COLO829 (cell line): ENCODE measurements around the gene SBF2.
"Not testable (repeated sequence)": the region's sequence is repeated elsewhere in the genome, so short reads cannot be mapped to it uniquely, and the experiment has no call there.

Experiments used
- DNase-seq: peaks from one replicate; pipeline ENCODE4 v3.0.0; 2012; ENCODE audit warnings: low spot score

SBF2 gene

DNA sequence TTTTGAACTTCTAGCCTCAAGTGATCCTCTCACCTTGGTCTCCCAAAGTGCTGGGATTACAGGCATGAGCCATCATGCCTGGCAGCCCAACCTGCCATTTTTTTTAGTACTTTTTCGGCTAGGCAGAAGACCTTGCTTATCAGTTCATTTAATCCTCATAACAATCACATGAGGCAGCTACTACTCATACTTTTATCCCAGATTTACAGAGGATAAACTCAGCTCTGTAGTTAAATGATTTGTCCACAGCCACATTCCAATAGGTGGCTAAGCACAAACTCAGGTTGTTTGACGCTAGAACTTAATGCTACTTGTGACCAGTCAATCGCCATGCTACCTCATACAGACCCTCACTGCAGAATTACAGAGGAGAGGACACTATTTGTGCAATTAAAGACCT lies 28.1 kb downstream of the SBF2 start:
- no peak for DNase-seq

DNA sequence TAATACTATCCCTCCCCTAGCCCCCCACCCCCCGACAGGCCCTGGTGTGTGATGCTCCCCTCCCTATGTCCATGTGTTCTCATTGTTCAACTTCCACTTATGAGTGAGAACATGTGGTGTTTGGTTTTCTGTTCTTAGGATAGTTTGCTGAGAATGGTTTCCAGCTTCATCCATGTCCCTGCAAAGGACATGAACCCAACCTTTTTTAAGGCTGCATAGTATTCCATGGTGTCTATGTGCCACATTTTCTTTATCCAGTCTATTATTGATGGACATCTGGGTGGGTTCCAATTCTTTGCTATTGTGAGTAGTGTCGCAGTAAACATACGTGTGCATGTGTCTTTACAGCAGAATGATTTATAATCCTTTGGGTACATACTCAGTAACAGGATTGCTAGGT lies 29.3 kb downstream of the SBF2 start:
- not testable (repeated sequence) for DNase-seq

GRCh38 chr11:10263929-10264328 lies 30.1 kb downstream of the SBF2 start:
- DNase-seq = no peak

DNA sequence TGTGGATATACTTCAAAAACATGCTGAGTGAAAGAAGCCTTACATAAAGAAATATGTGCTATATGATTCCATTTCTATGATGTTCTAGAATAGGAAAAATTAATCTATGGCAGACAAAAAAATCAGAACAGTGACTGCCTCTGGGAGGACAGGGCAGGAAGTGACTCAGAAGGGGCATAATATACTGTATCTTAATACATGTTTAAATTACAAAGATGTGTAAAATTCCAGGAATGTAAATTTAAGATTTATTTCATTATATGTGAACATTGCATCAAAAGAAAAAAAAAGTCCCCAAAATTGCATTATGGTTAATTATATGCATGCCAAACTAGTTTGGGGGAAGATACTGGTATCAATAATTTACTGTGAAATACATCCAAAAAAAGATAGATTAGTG lies 32.2 kb downstream of the SBF2 start:
- peak; percentile 5 for DNase-seq

DNA sequence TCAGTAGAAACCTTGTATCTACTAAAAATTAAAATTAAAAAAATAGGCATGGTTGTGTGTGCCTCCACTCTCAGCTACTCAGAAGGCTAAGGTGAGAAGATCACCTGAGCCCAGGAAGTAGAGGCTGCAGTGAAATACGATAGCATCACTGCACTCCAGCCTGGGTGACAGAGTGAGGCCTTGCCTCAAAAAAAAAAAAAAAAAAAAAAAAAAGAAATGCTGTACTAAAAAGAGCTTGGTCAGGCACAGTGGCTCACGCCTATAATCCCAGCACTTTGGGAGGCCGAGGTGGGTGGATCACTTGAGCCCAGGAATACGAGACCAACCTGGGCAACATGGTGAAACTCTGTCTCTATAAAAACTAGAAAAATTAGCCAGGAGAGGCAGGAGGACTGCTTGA lies 36.5 kb downstream of the SBF2 start:
- no peak for DNase-seq

DNA sequence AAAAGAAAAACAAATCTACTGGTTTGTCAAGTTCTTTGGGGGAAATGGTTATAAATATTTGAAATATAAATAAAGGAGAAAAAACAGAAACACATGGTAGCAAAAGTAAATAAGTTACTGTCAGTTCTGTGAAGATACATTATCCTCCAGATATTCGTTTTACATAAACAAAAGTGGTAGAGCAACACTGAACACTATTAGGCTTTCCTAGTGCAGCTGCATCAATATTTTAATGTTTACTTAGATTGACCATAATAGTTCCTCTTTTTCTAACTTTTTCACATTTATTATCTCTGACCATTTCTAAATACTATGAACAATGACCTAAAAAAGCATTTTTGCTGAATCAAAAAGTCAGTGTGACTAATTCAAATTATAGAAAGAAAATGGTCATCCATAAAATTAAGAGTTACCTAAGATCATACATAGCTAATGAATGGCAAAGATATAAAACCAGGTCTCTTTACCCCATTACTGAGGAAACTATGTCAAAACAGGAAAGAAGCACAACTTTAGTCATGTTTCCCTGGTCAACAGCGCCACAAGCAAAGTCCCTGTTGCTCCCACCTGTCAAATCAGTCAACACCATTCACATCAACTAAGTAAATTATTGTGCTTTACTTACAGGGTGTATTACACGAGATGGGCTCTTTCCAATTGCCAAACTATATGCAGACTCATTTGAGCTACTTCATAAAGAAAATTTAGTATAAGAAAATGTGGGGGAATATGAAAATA lies 38.5 kb downstream of the SBF2 start:
- no peak for DNase-seq

- DNase-seq = not testable (repeated sequence)
Measured at GRCh38 chr11:10249448-10250131, 44.4 kb downstream of the SBF2 start.

GRCh38 chr11:10247011-10247410 lies 47.0 kb downstream of the SBF2 start:
- DNase-seq = no peak

- no peak for DNase-seq
Measured at GRCh38 chr11:10243896-10244575, 50.0 kb downstream of the SBF2 start.

GRCh38 chr11:10236840-10237239 lies 57.2 kb downstream of the SBF2 start:
- no peak for DNase-seq

DNA sequence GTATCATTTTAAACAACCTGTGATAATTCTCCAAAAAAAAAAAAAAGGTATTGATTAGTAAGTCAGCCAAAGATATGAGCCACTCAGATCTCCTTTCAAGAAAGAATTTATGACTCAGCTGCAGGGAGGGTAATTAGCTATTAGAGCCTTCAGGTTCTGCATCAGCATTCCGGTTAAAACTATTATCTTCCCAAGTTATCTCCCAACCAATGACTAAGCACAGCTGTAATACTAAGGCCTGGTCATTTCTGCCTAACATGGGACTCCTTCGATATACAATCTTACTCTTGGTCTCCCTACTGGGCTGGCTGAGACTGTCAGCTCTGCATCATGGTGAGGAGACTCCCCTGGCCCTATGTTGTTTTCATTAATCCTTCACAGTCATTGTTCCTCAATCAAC lies 60.4 kb downstream of the SBF2 start:
- no peak for DNase-seq

DNA sequence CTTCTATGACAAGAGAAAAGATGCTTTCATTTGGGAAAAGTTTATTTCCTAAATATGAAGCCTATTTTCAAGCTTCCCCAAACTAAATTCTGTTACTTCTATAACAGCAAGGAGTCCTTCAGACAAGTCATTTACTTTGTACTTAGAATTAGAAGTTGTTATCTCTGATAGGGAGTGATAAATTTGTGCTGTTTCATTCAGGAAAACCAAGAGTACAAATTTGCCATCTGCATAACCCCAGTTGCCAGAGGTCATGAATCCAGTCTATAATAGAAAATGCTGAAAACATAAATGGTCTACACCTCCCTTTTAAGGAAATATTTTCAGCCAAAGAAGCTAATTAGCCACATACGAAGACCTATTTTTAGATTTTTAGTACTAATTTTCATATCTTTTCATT lies 61.3 kb downstream of the SBF2 start:
- no peak for DNase-seq

DNA sequence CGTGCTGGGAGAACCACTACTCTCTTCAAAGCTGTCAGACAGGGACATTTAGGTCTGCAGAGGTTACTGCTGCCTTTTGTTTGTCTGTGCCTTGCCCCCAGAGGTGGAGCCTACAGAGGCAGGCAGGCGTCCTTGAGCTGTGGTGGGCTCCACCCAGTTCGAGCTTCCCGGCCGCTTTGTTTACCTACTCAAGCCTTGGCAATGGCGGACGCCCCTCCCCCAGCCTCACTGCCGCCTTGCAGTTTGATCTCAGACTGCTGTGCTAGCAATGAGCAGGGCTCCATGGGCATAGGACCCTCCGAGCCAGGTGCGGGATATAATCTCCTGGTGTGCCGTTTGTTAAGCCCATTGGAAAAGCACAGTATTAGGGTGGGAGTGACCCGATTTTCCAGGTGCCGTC lies 62.2 kb downstream of the SBF2 start:
- DNase-seq = not testable (repeated sequence)

GRCh38 chr11:10225553-10225952 lies 68.5 kb downstream of the SBF2 start:
- no peak for DNase-seq

DNA sequence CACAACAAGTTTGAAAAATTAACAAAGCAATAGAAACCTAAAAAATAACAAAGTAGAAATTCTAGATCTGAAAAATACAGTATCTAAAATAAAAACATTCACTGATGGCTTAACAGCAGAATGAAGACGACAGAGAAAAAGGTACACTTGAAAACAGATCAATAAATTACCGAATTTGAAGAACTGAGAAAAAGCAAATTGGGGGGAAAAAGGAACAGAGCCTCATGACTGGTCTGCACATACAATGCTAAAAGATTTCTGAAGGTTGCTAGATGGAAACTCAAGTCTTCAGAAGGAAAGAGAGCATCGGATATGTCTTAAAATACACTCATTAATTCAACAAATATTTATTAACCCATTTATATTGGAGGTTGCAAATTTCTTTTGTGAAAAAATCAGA lies 71.6 kb downstream of the SBF2 start:
- no peak for DNase-seq

DNA sequence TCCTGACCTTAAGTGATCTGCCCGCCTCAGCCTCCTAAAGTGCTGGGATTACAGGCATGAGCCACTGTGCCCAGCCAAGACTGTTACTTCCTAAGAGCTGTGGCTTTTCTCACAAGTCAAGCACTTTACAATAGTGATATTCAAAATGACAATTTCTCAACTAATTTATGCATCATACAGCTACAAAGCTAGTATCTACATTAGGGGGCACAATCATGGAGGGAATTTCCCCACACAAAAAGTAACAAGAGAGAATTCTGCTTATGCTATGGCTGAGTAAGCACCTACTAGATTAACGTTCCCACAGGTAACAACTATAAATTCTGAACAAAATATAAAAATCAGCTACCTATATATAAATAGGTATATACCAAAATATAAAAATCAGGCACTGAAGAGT lies 72.7 kb downstream of the SBF2 start:
- no peak for DNase-seq

GRCh38 chr11:10211470-10211869 lies 82.5 kb downstream of the SBF2 start:
- no peak for DNase-seq

- DNase-seq = no peak
Measured at GRCh38 chr11:10209326-10209725, 84.7 kb downstream of the SBF2 start.

DNA sequence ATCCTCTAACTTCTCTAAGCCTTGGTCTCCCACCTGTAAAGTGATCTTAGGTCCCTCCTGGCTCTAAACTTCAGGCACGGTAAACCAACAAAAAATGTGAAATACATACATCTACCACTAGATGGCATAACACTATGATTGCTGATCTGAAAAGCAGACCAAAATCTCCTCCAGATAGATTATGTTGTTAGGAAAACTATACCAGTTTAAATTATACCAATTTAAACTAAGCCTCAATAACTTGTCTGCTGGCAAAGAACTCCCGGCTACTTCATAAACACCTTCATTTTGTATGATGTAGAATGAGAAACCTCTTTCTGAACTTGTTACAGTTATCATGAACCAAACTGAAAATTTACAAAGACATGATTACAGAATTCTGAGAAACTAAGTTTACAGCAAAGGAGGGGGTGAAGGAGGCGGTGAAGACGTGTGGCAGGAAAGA lies 85.9 kb downstream of the SBF2 start:
- peak; percentile 50 for DNase-seq

DNA sequence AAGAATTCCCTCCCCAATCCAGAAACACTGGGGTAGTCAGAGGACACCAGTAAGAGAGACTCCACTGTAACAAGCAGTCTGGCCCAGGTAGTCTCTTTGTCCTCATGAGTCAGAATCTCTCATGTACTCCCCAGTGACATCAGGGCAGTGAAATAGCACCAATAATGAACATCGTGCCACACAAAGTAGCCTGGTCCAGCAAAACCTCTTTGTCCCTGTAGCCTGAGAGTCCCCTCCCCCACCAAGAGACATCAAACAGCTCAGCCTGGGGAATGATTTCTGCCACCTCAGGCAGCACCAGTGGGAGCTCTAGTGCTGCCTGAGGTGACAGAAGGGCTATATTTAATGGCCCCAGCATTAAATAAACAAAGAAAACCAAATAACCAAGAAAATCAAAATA lies 88.1 kb downstream of the SBF2 start:
- DNase-seq = no peak

DNA sequence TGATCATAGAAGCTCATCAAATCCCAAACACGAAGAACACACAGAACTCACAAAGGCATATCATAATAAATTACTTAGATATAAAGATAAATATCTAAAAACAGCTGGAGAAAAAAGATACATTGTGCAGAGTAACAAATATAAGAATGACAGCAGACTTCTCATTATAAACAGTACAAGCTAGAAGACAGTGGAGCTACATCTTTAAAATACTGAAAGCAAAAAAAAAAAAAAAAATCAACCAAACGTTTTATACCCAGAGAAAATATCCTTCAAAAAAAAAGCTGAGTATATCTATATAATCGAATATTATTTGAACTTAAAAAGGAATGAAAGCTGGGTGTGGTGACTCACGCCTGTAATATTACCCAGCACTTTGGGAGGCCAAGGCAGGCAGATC lies 90.0 kb downstream of the SBF2 start:
- no peak for DNase-seq

DNA sequence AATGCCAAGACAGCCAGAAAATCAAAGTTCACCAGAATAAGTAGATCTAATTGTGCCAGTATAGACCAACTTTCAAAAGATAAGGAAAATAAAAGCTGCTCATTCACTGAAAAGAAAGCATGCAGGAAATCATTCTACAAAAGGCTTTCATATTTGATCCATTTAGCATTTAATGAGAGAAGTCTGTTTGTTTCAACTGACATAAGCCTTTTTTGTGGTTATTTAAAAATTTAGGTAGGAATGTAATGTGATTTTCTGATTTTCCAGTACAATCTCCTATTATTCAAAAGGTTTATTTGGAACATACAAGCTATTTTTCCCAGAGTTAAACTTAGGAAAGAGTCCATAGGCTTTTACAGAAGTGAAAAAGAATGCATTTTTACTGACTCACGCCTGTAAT lies 92.7 kb downstream of the SBF2 start:
- DNase-seq = peak; percentile 81

DNA sequence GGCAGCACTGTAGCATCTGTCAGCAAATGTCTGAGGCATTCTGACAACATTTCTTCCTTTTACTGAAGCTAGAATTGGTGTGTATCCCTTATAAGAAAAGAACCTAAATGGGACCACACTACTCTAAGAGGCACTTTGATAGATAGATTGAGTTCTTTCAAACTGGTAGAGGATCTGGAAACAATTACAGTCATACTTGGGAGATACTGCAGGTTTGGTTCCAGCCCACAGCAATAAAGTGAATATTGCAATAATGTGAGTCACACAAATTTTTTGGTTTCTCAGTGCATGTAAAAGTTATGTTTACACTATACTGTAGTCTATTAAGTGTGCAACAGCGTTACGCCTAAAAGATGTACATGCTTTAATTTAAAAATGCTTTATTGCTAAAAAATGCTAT lies 96.9 kb downstream of the SBF2 start:
- no peak for DNase-seq
